GM18909 (cell line): Measurements from ENCODE around the gene FGF12.

ENCODE experiments used
- ATAC-seq: cut with Tn5 transposase; IDR thresholded peaks from one replicate; pipeline ENCODE4 v1.9.1; 2021; ENCODE audit warnings: mild to moderate bottlenecking; ENCODE audit not compliant: unreplicated experiment, poor library complexity

Gene FGF12

DNA sequence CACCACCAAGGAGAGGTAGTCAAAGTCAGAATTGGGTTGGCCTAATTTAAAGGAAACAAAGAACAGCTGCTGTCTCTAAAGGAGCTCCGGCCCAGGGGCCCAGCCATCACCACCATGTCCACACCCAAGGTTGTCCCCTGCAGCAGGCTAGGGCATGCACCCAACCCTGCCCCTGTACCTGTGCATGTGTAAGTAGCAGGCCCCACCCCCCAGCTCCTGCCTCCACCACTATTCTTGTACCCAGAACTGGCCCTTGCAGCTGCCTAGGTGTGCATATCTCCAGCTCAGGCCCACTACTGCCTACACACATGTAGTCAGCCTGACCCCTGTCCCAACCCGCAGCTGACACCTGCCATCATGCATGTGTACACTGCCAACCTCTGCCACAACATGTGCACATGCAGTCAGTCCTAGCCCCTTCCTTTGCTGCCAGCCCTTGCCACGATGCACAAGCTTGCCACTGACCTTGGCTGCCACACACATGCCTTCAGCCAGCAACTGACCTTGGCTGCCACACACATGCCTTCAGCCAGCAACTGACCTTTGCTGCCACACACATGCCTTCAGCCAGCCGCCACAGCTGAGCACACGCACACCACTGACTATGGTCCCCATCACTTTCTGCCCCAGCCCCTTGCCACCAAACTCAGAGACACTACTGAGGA is 39.7 kb downstream of the FGF12 start:
- ATAC-seq: no peak

DNA sequence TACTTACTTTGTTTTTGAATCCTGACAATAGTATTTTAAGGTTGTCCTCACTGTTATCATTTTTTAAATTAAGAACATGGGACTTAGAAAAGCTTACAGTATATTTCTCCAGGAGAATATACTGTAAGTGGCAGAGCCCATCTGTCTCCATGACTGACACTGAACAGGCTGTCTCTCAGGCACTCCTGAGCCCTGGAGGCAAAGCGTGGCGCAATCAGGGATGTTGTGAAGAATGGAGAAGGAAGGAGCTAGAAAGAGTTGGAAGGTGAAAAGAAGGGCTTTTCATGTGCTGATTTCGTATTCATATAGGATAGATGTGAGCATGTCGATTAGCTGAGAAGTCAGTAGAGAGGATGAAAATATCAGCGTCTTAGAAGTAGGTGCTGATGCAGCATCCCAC is 41.5 kb downstream of the FGF12 start:
- ATAC-seq: no peak

DNA sequence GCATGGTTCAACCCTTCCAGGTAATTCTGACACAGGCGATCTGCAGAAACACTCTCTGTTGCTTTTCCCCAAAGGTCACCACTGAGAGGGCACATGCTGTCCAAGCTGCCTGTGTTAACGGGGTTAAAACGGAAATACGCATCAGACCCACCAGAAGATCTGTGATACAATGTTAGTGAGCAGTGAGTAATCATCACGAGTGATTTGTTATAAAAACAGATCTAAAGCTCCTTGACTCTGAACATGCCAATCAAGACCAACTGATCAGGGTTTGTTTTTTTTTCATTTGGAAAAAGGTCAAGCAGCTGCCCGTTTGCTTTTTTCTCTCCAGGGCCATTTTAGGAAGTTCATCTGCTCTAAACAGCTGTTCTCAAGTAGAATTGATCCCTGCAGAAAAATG is 43.2 kb downstream of the FGF12 start:
- ATAC-seq: no peak

DNA sequence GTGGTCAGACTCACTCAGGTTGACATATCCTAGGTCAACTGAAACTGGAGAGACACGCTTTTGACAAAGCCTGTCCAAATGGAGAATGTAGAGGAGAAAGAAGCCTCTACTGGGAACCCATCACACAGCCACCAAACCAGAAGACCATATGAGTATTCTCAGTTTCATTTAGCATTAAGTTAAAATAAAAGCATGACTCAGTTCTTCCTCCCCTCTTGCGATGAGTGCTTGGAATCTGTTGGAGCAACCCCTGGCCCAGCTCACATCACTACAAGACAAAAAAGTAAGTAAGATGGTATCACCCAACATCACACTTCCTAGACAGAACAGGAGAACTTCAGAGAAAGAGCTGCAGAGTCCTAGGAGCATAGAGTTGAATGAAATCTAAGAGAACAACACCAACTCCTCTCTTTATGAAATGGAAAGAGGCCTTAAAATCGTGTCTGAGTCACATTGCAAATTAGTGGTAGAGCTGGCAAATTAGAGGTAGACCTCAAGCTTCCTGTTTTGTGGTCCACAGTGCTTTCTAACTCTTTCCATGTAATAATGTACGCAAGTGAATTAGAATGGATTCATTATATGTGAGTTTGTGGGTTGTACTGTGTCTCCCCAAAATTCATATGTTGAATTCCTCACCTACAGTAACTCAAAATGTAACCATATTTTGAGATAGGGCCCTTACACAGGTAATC is 51.2 kb downstream of the FGF12 start:
- peak; percentile 80 for ATAC-seq

DNA sequence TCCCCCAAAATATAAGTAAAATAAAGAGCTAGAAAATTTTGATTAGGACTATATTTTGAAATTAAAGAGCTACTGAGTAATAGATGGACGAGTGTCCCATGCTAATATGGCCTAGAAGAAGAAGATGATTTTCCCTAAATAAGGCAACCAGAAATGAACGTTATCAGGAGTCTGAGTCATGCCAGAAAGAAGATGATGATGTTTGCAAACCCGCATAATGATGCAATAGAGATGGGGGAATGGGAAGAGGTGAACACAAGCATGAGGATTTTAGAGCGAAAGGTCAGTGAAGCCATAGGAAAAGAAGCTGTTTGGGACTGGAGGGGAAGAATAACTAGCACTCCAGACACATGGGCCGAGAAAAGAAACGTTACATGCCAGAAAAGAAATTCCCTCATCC is 71.7 kb downstream of the FGF12 start:
- no peak for ATAC-seq

DNA sequence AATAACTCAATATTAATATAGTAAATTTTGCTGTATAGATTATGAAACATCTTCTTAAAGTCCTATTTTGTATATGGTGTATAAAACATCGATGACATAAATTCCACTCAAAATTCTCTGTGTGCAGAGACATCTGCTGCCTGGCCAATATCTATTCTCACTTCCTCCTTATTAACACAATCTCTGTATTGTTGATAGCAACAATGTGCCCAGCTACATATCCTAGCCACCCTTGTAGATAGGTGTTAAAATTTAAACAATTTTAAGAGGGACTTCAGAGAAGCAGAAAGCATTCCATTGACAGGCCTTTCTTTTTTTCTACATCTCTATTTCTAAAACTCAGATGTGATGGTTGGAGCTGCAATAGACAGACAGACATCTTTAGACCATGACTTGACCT is 72.3 kb downstream of the FGF12 start:
- peak; percentile 43 for ATAC-seq

DNA sequence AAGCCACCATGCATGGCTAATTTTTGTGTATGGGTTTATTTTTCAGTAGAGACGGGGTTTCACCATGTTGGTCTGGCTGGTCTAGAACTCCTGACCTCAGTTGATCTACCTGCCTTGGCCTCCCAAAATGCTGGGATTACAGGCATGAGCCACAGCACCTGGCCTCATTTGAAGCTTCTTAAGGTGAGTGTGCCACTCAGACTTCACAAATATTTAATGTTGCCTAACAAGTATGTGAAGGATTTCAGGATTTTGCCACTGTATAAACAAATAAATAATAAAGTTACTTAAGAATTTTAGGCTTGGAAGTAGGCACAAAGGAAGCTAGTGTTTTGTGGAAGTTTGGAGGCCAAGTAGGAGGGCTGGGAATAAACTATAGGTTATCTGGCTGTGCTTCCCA is 73.5 kb downstream of the FGF12 start:
- ATAC-seq: no peak

DNA sequence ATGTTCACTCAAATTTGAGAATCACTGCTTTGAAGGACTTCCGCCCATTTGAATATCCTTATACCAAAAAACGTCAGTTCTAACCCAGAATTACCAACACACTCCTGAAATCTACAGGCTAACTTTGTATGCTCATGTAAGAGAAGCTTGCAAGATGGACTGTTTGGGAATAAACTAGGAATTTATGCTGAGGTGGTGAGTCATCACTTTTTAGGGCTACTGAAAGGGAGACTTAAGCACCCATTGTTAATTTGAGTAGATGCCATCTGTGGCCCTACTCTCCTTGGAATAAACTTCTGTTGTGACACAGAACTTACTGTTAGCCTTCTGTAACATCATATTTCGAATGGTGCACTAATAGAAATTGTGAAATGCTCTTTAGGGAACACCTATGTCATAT is 74.6 kb downstream of the FGF12 start:
- ATAC-seq: no peak

DNA sequence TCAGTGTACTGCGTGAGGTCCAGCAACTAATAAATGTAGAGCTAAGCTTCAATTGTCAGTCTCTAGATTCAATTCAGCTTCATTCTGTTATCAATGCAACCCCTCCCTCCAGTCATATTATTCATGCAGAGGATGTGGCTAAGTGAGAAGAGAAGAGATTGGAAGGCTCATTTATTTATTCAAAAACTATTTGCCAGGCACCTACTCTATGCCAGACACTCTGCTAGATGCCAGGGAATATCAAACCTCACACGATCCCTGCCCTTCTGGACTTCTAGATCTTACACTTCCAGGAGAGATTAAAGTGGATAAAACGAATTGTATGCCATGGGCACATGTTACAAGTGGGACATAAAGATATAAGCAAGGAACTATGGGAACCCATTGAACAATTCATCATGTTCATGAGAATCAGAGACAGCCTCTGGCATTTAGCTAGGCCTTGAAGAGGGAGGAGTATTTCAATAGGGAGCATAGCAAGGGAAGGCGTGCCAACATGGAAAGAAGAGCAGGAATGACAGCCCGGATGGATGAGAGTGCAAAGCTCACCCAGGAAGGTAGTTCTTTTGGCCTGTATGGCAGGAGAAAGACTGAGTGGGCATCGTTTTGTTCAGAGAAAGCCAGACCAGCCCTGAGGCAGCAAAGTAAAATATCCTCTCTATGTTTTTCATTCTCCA is 75.4 kb downstream of the FGF12 start:
- no peak for ATAC-seq

DNA sequence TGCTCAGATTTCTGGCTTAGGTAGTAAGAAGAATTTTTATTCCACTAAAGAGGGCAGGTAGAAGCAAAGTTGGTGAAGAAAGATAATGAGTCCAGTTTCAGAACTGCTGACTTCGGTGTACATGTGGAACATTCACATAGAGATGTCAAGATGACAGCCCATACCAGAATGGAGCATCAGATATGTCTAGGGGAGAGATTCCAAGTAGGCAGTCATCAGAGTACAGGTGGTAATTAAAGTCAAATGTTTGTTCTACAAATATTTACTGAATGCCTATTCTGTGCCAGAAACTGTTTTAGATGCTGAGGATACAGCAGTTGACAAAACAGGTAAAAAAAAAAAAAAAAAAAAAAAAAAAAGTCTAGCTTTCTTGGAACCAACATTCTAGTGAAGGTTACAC is 81.9 kb downstream of the FGF12 start:
- ATAC-seq: no peak

DNA sequence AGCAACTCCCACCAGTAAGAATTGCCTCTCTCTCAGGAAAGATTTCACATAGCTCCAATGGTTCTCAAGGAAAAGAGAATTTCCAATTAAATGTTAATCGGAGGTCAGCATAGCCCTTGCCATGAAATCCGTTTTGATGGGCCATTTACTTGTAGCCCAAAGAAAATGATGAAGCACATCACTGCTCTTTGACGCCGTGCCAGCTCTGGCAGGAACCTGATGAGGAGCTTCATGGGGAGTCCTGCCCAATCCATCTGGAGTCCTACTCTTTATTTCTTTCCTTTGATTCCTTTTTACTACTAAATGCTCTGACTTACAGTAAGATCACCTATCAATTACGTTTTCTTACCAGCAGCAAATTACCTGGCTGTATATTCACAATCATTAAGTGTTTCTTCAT is 84.7 kb downstream of the FGF12 start:
- ATAC-seq: no peak

DNA sequence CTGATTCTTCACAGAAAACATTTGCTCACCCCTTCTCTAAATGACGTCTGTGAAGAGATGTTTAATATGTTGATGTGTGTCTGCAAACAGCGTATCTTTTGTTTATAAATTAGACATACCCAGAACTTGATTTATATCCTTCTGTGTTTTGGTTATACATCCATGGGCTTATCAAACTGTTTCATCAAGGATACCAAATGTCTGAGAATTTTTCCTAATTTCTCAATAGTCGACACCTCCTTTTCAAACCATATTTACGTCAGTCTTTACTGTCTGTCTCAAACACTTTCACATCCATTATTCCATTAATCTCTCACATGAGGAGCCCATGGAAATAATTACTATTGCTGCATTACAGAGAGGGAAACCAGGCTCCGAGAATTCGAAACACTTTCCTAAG is 85.4 kb downstream of the FGF12 start:
- ATAC-seq: no peak

DNA sequence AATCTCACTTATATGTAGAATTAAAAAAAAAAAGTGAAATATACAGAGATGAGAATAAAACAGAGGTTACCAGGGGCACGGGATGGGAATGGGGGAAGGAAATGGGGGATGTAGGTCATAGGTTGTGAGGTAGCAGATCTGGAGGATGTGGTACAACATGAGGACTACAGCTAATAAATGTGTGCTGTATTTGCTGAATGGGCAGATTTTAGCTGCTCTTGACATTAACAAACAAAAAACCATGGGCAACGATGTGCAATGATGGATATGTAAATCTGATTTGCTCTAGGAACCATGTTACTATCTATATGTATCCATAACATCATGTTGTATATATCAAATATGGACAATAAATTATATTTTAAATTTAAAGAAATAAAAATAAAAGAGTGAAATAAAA is 87.4 kb downstream of the FGF12 start:
- ATAC-seq: no peak

DNA sequence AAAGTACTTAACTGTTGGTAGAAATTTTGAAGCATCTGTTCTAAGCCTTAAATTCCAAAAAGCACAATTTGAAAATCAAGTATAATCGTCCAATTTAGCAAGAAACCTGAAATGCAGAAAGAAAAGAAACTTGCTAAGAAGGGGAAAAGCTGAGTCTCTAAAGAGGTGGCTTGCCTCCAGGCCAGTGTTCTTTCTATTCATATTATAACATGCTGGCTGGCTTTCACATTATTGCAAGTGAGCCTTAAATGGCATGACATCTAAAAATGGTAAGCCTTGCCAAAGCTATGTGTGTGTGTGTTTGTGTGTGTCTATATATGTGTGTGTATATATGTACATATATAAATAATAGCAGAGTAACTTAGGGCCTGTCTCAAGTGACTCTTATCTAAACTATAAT is 89.5 kb downstream of the FGF12 start:
- ATAC-seq: no peak

DNA sequence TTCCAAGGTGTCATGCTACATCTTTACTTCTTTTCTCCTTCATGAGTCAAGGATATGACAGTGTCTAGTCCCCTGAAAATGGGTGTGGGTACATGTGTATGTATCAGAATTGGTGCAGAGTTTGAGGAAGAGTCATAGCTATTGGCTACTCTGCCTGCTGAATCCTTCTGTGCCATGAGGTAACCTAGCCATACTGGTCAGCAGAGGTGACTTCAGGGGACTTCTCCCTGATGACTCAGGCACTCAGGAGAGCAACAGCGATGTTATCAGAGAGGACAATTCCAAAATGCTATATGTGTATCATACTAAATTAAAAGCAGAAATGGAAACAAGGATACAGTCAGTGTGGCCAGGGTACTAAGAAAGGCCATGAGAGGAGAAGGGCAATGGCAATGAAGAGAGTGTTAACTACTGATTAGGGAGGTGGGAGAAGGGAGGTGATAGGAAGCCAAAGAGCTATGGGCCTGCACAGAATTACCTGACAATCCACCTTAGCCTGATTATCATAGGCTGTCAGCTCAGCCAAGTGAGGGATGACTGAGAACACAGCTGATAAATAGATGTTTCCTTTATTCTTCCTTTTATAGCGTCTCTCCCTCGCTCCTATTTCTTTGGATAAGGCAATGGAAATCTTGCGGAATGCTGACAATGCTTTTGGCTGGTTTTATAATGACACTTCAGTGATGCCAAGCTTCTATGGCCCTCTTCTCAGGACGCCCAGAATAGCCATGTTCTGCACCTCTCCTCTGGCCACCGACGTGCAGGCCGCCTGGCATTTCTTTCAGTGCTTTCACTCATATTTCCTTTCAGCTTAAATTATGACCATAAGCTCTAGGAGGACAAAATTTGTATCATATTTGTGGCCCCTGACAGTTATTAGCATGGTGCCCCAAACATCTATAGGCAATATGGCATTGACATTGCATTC is 90.6 kb downstream of the FGF12 start:
- ATAC-seq: no peak

DNA sequence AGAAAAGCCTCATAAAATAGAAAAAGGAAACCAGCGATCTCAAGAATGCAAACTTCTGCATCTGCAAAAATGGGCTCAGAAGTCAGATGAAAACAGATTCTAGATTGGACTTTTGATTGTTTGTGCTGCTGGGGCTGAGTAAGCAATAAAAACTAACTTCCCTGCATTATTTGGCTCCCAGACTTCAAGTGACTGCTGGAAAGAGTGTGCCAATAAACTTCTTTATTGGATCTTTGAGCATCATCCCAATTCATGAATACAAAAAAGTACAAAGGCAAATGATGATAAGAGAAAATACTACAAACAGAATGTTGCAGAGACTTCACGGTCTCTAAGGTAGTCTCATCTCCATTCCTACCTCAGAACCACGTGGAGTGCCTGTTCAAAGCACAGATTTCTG is 97.9 kb downstream of the FGF12 start:
- no peak for ATAC-seq

DNA sequence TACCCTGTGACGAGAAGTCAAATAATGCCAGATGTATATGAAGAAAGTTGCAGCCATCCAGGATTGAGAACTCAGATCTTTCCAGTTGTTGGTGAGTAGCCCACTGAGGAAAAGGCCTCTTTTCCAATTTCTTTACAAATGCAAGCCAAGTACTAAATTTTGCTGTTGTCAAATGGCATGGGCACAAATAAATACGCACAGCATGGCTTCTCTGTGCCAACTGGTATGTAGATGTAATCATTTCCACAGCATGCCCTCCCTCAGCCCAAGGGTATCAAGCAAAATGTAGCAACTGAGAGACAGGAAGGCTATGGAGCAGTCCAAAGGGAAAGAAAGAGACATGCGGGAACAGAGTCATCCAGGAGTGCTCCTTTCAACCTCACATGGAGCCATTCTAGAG is 105.4 kb downstream of the FGF12 start:
- no peak for ATAC-seq

DNA sequence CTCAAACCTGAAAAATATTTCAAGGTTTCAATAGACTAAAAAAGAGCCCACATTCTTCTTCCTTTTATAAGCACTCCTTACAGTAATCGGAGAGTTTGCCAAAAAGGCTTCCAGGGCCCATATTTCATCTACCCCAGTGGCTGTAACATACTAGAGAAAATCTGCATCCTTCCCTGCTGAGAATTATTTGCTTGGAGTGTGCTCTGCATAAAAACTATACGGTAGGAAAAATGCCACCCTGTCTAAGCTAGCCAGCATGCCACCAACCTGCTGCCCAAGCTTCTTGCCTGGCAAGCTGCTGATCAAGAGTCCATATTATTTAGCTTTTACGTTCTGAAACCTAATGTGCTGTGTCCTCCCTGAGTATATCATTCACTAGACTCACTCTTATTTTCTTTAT is 107.1 kb downstream of the FGF12 start:
- ATAC-seq: no peak

DNA sequence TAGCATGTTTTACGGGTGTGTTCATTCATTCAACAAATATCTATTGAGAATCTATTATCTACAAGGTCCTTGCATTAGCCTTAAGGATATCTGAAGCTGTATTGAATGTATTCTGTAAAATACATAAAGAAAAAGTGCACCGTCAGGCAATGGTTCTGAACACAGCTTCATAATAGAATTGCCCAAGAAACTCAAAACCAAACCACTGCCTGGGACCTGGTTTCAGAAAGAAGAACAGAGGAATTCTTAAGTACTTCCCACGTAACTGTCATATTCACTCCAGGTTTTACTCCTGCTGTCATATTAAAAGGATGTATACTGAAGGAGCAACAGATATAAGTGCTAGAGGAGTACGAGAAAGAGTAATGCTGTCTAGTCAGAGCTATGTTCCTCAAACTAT is 115.9 kb downstream of the FGF12 start:
- no peak for ATAC-seq

DNA sequence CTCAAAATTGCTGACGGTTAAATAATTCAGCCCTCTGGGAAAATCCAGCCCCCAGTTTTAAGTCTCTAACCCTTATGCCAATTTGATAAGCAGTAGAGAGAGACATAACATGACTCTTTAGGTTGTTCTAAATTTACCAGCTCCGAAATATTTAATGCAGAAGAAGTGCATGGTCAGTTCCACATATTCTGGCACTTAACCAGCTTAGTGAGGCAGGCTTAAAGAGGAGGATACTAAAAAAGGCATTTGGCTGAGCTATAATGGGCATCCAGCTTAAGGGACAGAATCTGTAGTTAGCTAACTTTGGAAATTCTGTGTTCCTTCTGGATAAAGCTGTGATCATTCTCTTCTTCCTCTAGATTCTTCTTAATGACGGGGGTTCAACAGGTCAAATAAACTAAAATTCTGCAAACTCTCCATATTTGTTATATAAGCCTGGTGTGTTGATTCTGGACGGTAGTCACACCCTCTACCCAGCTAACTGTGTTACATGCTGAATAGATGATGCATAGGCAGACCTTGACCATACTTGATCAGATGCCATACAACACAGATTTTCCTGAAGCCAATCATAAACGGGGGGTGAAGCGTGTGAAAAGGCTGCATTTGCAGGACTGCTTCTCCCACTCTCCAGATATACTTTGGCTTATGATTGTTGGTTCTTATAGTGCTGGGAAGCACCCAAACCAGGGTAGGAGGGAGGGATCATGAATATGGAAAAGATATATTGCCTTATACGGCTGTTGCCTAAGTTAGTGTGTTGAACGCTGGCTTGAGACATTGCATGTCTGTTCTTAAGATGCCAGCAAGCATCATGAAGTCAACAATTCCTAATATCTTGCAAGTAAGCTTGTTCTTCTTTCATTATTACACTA is 118.4 kb downstream of the FGF12 start:
- ATAC-seq: no peak
